GM12892 (cell line): ENCODE results near the gene CRIP1.

ENCODE experiments used
- DNase-seq: peaks from one replicate; pipeline ENCODE4 v3.0.0; 2011; ENCODE audit not compliant: insufficient read length
- FAIRE-seq: peaks from 2 replicates; lab custom pipeline; 2011; peaks lifted over from hg19 to GRCh38; lab: Jason Lieb, UNC
- POLR2A ChIP-seq: IDR thresholded peaks from 2 replicates; pipeline ENCODE4 v1.6.1; 2011; ENCODE audit warnings: low read depth, low read length, control low read depth
- POLR2AphosphoS5 ChIP-seq: IDR thresholded peaks from 2 replicates; pipeline ENCODE4 v1.6.1; 2011; ENCODE audit warnings: low read depth, low read length, control low read depth
- TAF1 ChIP-seq: IDR thresholded peaks from 2 replicates; pipeline ENCODE4 v1.6.1; 2011; ENCODE audit warnings: low read depth, mild to moderate bottlenecking, control low read depth, low read length, borderline replicate concordance

The CRIP1 gene

GRCh38 chr14:105467249-105467941 lies 19.3 kb upstream of the CRIP1 start:
- no peak for FAIRE-seq

GRCh38 chr14:105467942-105468471 lies 18.7 kb upstream of the CRIP1 start:
- TF ChIP-seq POLR2A (no peak), POLR2AphosphoS5 (no peak), TAF1 (no peak)
- DNase-seq, result no peak
- no peak for FAIRE-seq

More at GRCh38 chr14:105467249-105467941, 19.3 kb upstream of the CRIP1 start:
- no peak for DNase-seq
- TF ChIP-seq POLR2AphosphoS5 (no peak), TAF1 (no peak), POLR2A (no peak)

- no peak for FAIRE-seq
- DNase-seq, result no peak
- TF ChIP-seq POLR2AphosphoS5 (no peak), TAF1 (no peak), POLR2A (no peak)
Observed at GRCh38 chr14:105468621-105469241, 18.0 kb upstream of the CRIP1 start.

GRCh38 chr14:105469456-105470349 lies 17.0 kb upstream of the CRIP1 start:
- no peak for DNase-seq
- no peak for FAIRE-seq
- no peak for TF ChIP-seq TAF1
- no peak for TF ChIP-seq POLR2AphosphoS5
- TF ChIP-seq POLR2A, result no peak

- no peak for DNase-seq
- FAIRE-seq, result no peak
- no peak for TF ChIP-seq POLR2A
- no peak for TF ChIP-seq POLR2AphosphoS5
- no peak for TF ChIP-seq TAF1
Observed at GRCh38 chr14:105470350-105471296, 16.1 kb upstream of the CRIP1 start.

GRCh38 chr14:105471297-105471821 lies 15.3 kb upstream of the CRIP1 start:
- FAIRE-seq (no peak), DNase-seq (no peak)
- TF ChIP-seq TAF1, result no peak
- TF ChIP-seq POLR2A, result no peak
- TF ChIP-seq POLR2AphosphoS5, result no peak

GRCh38 chr14:105471823-105472485 lies 14.7 kb upstream of the CRIP1 start:
- no peak for DNase-seq
- no peak for TF ChIP-seq POLR2A
- TF ChIP-seq POLR2AphosphoS5, result no peak
- TF ChIP-seq TAF1, result no peak
- no peak for FAIRE-seq

GRCh38 chr14:105472486-105472991 lies 14.1 kb upstream of the CRIP1 start:
- FAIRE-seq, result no peak
- no peak for DNase-seq
- no peak for TF ChIP-seq POLR2A
- no peak for TF ChIP-seq POLR2AphosphoS5
- no peak for TF ChIP-seq TAF1

GRCh38 chr14:105473033-105473676 lies 13.5 kb upstream of the CRIP1 start:
- TF ChIP-seq POLR2AphosphoS5 (no peak), TAF1 (no peak), POLR2A (no peak)
- no peak for FAIRE-seq

More at GRCh38 chr14:105473033-105473676, 13.5 kb upstream of the CRIP1 start:
- no peak for DNase-seq
